22Rv1 (cell line): ENCODE data around the gene GNG12.
A peak's percentile ranks its signal among the peaks of the same experiment; 100 is the strongest.

Experiments used
- H3K27ac ChIP-seq: fragments of 450-650 bp; 2 replicates; pipeline ENCODE4 v1.5.1; 2017
- CTCF ChIP-seq: fragments of 450-650 bp; IDR thresholded peaks from 2 replicates; pipeline ENCODE4 v1.5.1; 2017; ENCODE audit warnings: mild to moderate bottlenecking
- ZFX ChIP-seq: fragments of 450-650 bp; IDR thresholded peaks from 2 replicates; pipeline ENCODE4 v1.6.1; 2017; ENCODE audit warnings: antibody characterized with exemption, borderline replicate concordance

GNG12 gene

GRCh38 chr1:67834246-67834877, 1.1 kb upstream of the GNG12 start:
- no peak overlapping the region for H3K27ac ChIP-seq
- TF ChIP-seq ZFX (no peak), CTCF (no peak)

GRCh38 chr1:67833602-67833940, 304 bp upstream of the GNG12 start:
- TF ChIP-seq CTCF = no peak
- no peak for TF ChIP-seq ZFX
- peak overlapping the region; percentile 71 for H3K27ac ChIP-seq

GRCh38 chr1:67831850-67832513, 1.3 kb downstream of the GNG12 start:
- H3K27ac ChIP-seq = peak overlapping the region; percentile 71
- TF ChIP-seq CTCF (no peak), ZFX (no peak)

GRCh38 chr1:67830928-67831830, 2.1 kb downstream of the GNG12 start:
- H3K27ac ChIP-seq = peak overlapping the region; percentile 71
- TF ChIP-seq CTCF (no peak), ZFX (no peak)

- no peak overlapping the region for H3K27ac ChIP-seq
- TF ChIP-seq CTCF (no peak), ZFX (no peak)
Measured at GRCh38 chr1:67830226-67830625, 3.0 kb downstream of the GNG12 start.

GRCh38 chr1:67827688-67828087, 5.6 kb downstream of the GNG12 start:
- no peak overlapping the region for H3K27ac ChIP-seq
- no peak for TF ChIP-seq ZFX
- TF ChIP-seq CTCF = no peak
